Measurements from ENCODE around the gene CCDC85C.

The CCDC85C gene

GRCh38 chr14:99630202-99630601 lies 26.2 kb upstream of the CCDC85C start:
- no peak for DNase-seq (ENCODE audit: low read depth in 2 of 3, low spot score in 2 of 3)

GRCh38 chr14:99628887-99629618 lies 25.0 kb upstream of the CCDC85C start:
- DNase-seq (ENCODE audit: low read depth in 2 of 3, low spot score in 2 of 3) = peak; percentile 29 to 56 (median 38)

GRCh38 chr14:99627510-99628381 lies 23.7 kb upstream of the CCDC85C start:
- no peak for DNase-seq (ENCODE audit: low read depth in 2 of 3, low spot score in 2 of 3)

GRCh38 chr14:99627100-99627499 lies 23.1 kb upstream of the CCDC85C start:
- DNase-seq (ENCODE audit: low read depth in 2 of 3, low spot score in 2 of 3) = no peak

- no peak for DNase-seq (ENCODE audit: low read depth in 2 of 3, low spot score in 2 of 3)
Observed at GRCh38 chr14:99626041-99626648, 22.1 kb upstream of the CCDC85C start.

- no peak for DNase-seq (ENCODE audit: low read depth in 2 of 3, low spot score in 2 of 3)
Observed at GRCh38 chr14:99625476-99625875, 21.5 kb upstream of the CCDC85C start.

GRCh38 chr14:99624971-99625370 lies 21.0 kb upstream of the CCDC85C start:
- no peak for DNase-seq (ENCODE audit: low read depth in 2 of 3, low spot score in 2 of 3)

GRCh38 chr14:99624024-99624423 lies 20.0 kb upstream of the CCDC85C start:
- DNase-seq (ENCODE audit: low read depth in 2 of 3, low spot score in 2 of 3) = no peak

GRCh38 chr14:99621948-99622347 lies 17.9 kb upstream of the CCDC85C start:
- DNase-seq (ENCODE audit: low read depth in 2 of 3, low spot score in 2 of 3) = no peak

- no peak for DNase-seq (ENCODE audit: low read depth in 2 of 3, low spot score in 2 of 3)
Observed at GRCh38 chr14:99619835-99620834, 16.1 kb upstream of the CCDC85C start.

GRCh38 chr14:99616832-99617800 lies 13.1 kb upstream of the CCDC85C start:
- DNase-seq (ENCODE audit: low read depth in 2 of 3, low spot score in 2 of 3) = no peak

GRCh38 chr14:99615497-99616157 lies 11.6 kb upstream of the CCDC85C start:
- no peak for DNase-seq (ENCODE audit: low read depth in 2 of 3, low spot score in 2 of 3)

GRCh38 chr14:99612738-99613330 lies 8.8 kb upstream of the CCDC85C start:
- no peak for DNase-seq (ENCODE audit: low read depth in 2 of 3, low spot score in 2 of 3)

- no peak for DNase-seq (ENCODE audit: low read depth in 2 of 3, low spot score in 2 of 3)
Observed at GRCh38 chr14:99612071-99612737, 8.2 kb upstream of the CCDC85C start.

- DNase-seq (ENCODE audit: low read depth in 2 of 3, low spot score in 2 of 3) = no peak
Observed at GRCh38 chr14:99611646-99612045, 7.6 kb upstream of the CCDC85C start.

- no peak for DNase-seq (ENCODE audit: low read depth in 2 of 3, low spot score in 2 of 3)
Observed at GRCh38 chr14:99609245-99610170, 5.5 kb upstream of the CCDC85C start.

GRCh38 chr14:99608591-99608990 lies 4.6 kb upstream of the CCDC85C start:
- no peak for DNase-seq (ENCODE audit: low read depth in 2 of 3, low spot score in 2 of 3)

Data from activated CD8-positive, alpha-beta memory T cell treated with anti-CD3 and anti-CD28 coated beads for 48 hours (primary cell).